ENCODE results near the gene CCDC78. TPM values are rescaled to one million over a fixed set of nuclear protein-coding genes. Genes with fewer than 3 reads are reported as not detected.

Gene CCDC78
- polyA plus RNA-seq, 1 donor from 2014 or later: 10.7 TPM

- H3K27me3 ChIP-seq (ENCODE audit: insufficient read depth, low read depth, low read length): peaks cover 7% of the 10 kb centered on the region
- H3F3A ChIP-seq (ENCODE audit: insufficient read depth, low read length, poor library complexity, severe bottlenecking): no peaks in the 10 kb centered on the region
- no peak overlapping the region for H3K4me3 ChIP-seq (ENCODE audit: low read length)
- no peaks in the 10 kb centered on the region for H3K9me2 ChIP-seq (ENCODE audit: insufficient read depth, low read length)
- H3K4me2 ChIP-seq (ENCODE audit: low read length): no peak overlapping the region
- no peak for TF ChIP-seq MXI1 (conservative IDR thresholded peaks at IDR 0.05; ENCODE audit: poor library complexity, severe bottlenecking)
- no peak for TF ChIP-seq SMC3 (conservative IDR thresholded peaks at IDR 0.05; ENCODE audit: poor library complexity)
- no peak for TF ChIP-seq REST (IDR thresholded peaks at IDR 0.05; ENCODE audit: borderline replicate concordance)
- no peak for TF ChIP-seq EZH2 (IDR thresholded peaks at IDR 0.05; ENCODE audit: borderline replicate concordance, insufficient read depth, low read length, poor library complexity, severe bottlenecking)
- no peak for TF ChIP-seq POLR2AphosphoS5 (IDR thresholded peaks at IDR 0.05)
- no peaks in the 10 kb centered on the region for H3K79me2 ChIP-seq (replicated peaks; ENCODE audit: insufficient read depth, low read length)
- H3K9ac ChIP-seq (ENCODE audit: low read length): peak overlapping the region; percentile 9
- H3K9me3 ChIP-seq (ENCODE audit: low read length): no peaks in the 10 kb centered on the region
- H2AFZ ChIP-seq (ENCODE audit: low read depth, low read length): no peak overlapping the region
- no peaks in the 10 kb centered on the region for H4K20me1 ChIP-seq (ENCODE audit: insufficient read depth)
- no peak overlapping the region for H3K27ac ChIP-seq (ENCODE audit: low read length)
- no peaks in the 10 kb centered on the region for H3K36me3 ChIP-seq (ENCODE audit: insufficient read depth, low read length)
Observed at GRCh38 chr16:726188-726437, 130 bp downstream of the CCDC78 start.

- no peak for TF ChIP-seq MXI1 (conservative IDR thresholded peaks at IDR 0.05; ENCODE audit: poor library complexity, severe bottlenecking)
- TF ChIP-seq EP300 (conservative IDR thresholded peaks at IDR 0.05; ENCODE audit: poor library complexity, severe bottlenecking): no peak
- TF ChIP-seq RAD21 (conservative IDR thresholded peaks at IDR 0.05): no peak
- no peak for TF ChIP-seq TAF1 (IDR thresholded peaks at IDR 0.05; ENCODE audit: low read depth)
- H3K36me3 ChIP-seq (ENCODE audit: insufficient read depth, low read length): no peaks in the 10 kb centered on the region
- H3F3A ChIP-seq (ENCODE audit: insufficient read depth, low read length, poor library complexity, severe bottlenecking): no peaks in the 10 kb centered on the region
- no peaks in the 10 kb centered on the region for H4K20me1 ChIP-seq (ENCODE audit: insufficient read depth)
- H2AFZ ChIP-seq (ENCODE audit: low read depth, low read length): no peak overlapping the region
- H3K4me3 ChIP-seq (ENCODE audit: low read length): no peak overlapping the region
- H3K27me3 ChIP-seq (ENCODE audit: insufficient read depth, low read depth, low read length): peaks cover 7% of the 10 kb centered on the region
- no peaks in the 10 kb centered on the region for H3K79me2 ChIP-seq (replicated peaks; ENCODE audit: insufficient read depth, low read length)
- H3K9me2 ChIP-seq (ENCODE audit: insufficient read depth, low read length): no peaks in the 10 kb centered on the region
- H3K9ac ChIP-seq (ENCODE audit: low read length): no peak overlapping the region
- no peak overlapping the region for H3K4me2 ChIP-seq (ENCODE audit: low read length)
- no peak overlapping the region for H3K27ac ChIP-seq (ENCODE audit: low read length)
- no peaks in the 10 kb centered on the region for H3K9me3 ChIP-seq (ENCODE audit: low read length)
Observed at GRCh38 chr16:725463-726187, 618 bp downstream of the CCDC78 start.

DNA sequence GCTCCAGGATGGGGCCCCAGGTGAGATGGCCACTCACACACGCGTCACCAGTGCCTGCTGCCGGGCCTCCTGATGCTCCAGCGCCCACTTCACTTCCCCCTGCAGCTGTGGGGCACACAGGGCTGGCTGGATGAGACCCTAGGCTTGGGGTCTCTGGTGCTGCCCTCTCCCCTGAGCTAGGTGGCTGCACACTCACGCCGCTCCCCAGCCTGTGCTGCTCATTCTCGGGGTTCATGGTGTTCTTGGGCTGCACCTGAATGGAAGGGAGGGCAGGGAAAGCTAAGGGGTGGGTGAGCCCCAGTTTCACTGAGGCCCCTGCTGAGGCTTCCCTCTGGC, 1.2 kb downstream of the CCDC78 start:
- H3K79me2 ChIP-seq (replicated peaks; ENCODE audit: insufficient read depth, low read length): no peaks in the 10 kb centered on the region
- H3K4me3 ChIP-seq (ENCODE audit: low read length): no peak overlapping the region
- H3K27me3 ChIP-seq (ENCODE audit: insufficient read depth, low read depth, low read length): peaks cover 7% of the 10 kb centered on the region
- TF ChIP-seq RAD21 (conservative IDR thresholded peaks at IDR 0.05): no peak
- TF ChIP-seq MXI1 (conservative IDR thresholded peaks at IDR 0.05; ENCODE audit: poor library complexity, severe bottlenecking): no peak
- no peak for TF ChIP-seq POLR2AphosphoS5 (IDR thresholded peaks at IDR 0.05)
- TF ChIP-seq EZH2 (IDR thresholded peaks at IDR 0.05; ENCODE audit: borderline replicate concordance, insufficient read depth, low read length, poor library complexity, severe bottlenecking): no peak
- no peak for TF ChIP-seq TAF1 (IDR thresholded peaks at IDR 0.05; ENCODE audit: low read depth)
- no peak for TF ChIP-seq CTCF (IDR thresholded peaks at IDR 0.05; ENCODE audit: poor library complexity, severe bottlenecking)
- TF ChIP-seq SMC3 (conservative IDR thresholded peaks at IDR 0.05; ENCODE audit: poor library complexity): no peak
- no peak for TF ChIP-seq REST (IDR thresholded peaks at IDR 0.05; ENCODE audit: borderline replicate concordance)
- no peak for TF ChIP-seq EP300 (conservative IDR thresholded peaks at IDR 0.05; ENCODE audit: poor library complexity, severe bottlenecking)
- H4K20me1 ChIP-seq (ENCODE audit: insufficient read depth): no peaks in the 10 kb centered on the region
- no peaks in the 10 kb centered on the region for H3K9me3 ChIP-seq (ENCODE audit: low read length)
- H3K9ac ChIP-seq (ENCODE audit: low read length): no peak overlapping the region
- no peaks in the 10 kb centered on the region for H3K36me3 ChIP-seq (ENCODE audit: insufficient read depth, low read length)
- H3K9me2 ChIP-seq (ENCODE audit: insufficient read depth, low read length): no peaks in the 10 kb centered on the region
- H3F3A ChIP-seq (ENCODE audit: insufficient read depth, low read length, poor library complexity, severe bottlenecking): no peaks in the 10 kb centered on the region
- no peak overlapping the region for H3K4me2 ChIP-seq (ENCODE audit: low read length)
- H2AFZ ChIP-seq (ENCODE audit: low read depth, low read length): no peak overlapping the region
- H3K27ac ChIP-seq (ENCODE audit: low read length): no peak overlapping the region

Data from neural cell (in vitro differentiated cells).